Prostate gland (tissue), 2 donors: ENCODE results near the gene CCDC85A. TPM values are rescaled to one million over a fixed set of nuclear protein-coding genes. Genes with fewer than 3 reads are reported as not detected.

Experiments
- DNase-seq: peaks from one replicate; pipeline ENCODE4 v3.0.0-alpha.2; 2019; ENCODE audit warnings: low spot score
- H3K27ac ChIP-seq, 2 donors: fragments of 200-600 bp; sonication (generic); 2 replicates each; pipeline ENCODE4 v1.5.1; 2017 to 2019
- H3K27me3 ChIP-seq: fragments of 200-600 bp; sonication (generic); replicated peaks from 2 replicates; pipeline ENCODE4 v1.5.1; 2019; ENCODE audit not compliant: insufficient read depth
- H3K36me3 ChIP-seq, 2 donors: fragments of 200-600 bp; sonication (generic); 1 replicate in 1 of 2; 2 replicates in 1 of 2; pipeline versions ENCODE4 v1.5.1 to v1.8.1; 2017 to 2019
- H3K4me1 ChIP-seq: fragments of 200-600 bp; sonication (generic); replicated peaks from 2 replicates; pipeline ENCODE4 v1.5.1; 2019
- H3K4me3 ChIP-seq, 2 donors: fragments of 200-600 bp; sonication (generic); 2 replicates each; pipeline ENCODE4 v1.5.1; 2017 to 2019
- H3K9me3 ChIP-seq: fragments of 200-600 bp; sonication (generic); 2 replicates; pipeline ENCODE4 v1.5.1; 2017
- CTCF ChIP-seq, 4 experiments: fragments of 200-600 bp in 2 of 4; fragments of 450-650 bp in 2 of 4; sonication (generic) in 2 of 4; IDR thresholded peaks; 1 replicate in 3 of 4; 2 replicates in 1 of 4; pipeline ENCODE4 v1.5.1; 2016 to 2019; ENCODE audit warnings: antibody characterized with exemption in 4 of 4, mild to moderate bottlenecking in 2 of 4, moderate library complexity in 2 of 4
- POLR2A ChIP-seq: fragments of 450-650 bp; IDR thresholded peaks from one replicate; pipeline ENCODE4 v1.6.1; 2016; ENCODE audit warnings: antibody characterized with exemption, mild to moderate bottlenecking
- POLR2AphosphoS5 ChIP-seq: sonication (generic); formaldehyde crosslinking; IDR thresholded peaks from one replicate; pipeline ENCODE4 v1.6.1; 2017; ENCODE audit warnings: antibody characterized with exemption
- WGBS: methylation state at CpG from one replicate; pipeline ENCODE4 v1.1.5; 2018; 5-methylcytosine and 5-hydroxymethylcytosine counted together
- intact Hi-C: fragments of 100-400 bp; cut with DNase I; formaldehyde crosslinking; loops from one replicate; pipeline ENCODE4 v1.14.2; 2022
- total RNA-seq, 2 donors: library from RNA; depleted of rRNA; stranded (reverse); fragments of >200 nt; gene quantifications; one replicate each; pipeline ENCODE4 v1.1.0, GENCODE V29; 2016

The CCDC85A gene
- total RNA-seq, 2 donors from 2014 or later = 1.5 to 4.5 TPM

GRCh38 chr2:56364902-56365301 lies 181.1 kb downstream of the CCDC85A start:
- DNase-seq = no peak

GRCh38 chr2:56369316-56369715 lies 185.5 kb downstream of the CCDC85A start:
- Histone ChIP-seq H3K9me3 (no peaks in the 10 kb centered on the region), H3K27me3 (no peaks in the 10 kb centered on the region), H3K27ac (no peak overlapping the region), H3K4me3 (no peak overlapping the region), H3K4me1 (no peaks in the 10 kb centered on the region), H3K36me3 (no peaks in the 10 kb centered on the region)
- DNase-seq = no peak
- TF ChIP-seq POLR2AphosphoS5 (no peak), CTCF (IDR thresholded peaks at IDR 0.05) (no peak), POLR2A (no peak)
- intact Hi-C loops = no loop called here
- 94% methylated on average over 2 of the region's 2 CpGs for WGBS

More at GRCh38 chr2:56364902-56365301, 181.1 kb downstream of the CCDC85A start:
- no peak overlapping the region for H3K27ac ChIP-seq
- H3K27me3 ChIP-seq = no peaks in the 10 kb centered on the region
- H3K4me3 ChIP-seq = no peak overlapping the region
- intact Hi-C loops = no loop called here
- H3K36me3 ChIP-seq = no peaks in the 10 kb centered on the region
- no peaks in the 10 kb centered on the region for H3K9me3 ChIP-seq
- TF ChIP-seq POLR2A (no peak), POLR2AphosphoS5 (no peak), CTCF (IDR thresholded peaks at IDR 0.05) (no peak)
- no peaks in the 10 kb centered on the region for H3K4me1 ChIP-seq
- 85% methylated on average over 2 of the region's 2 CpGs for WGBS

GRCh38 chr2:56372071-56372656 lies 188.4 kb downstream of the CCDC85A start:
- Histone ChIP-seq H3K4me3 (no peak overlapping the region), H3K9me3 (no peaks in the 10 kb centered on the region), H3K27me3 (no peaks in the 10 kb centered on the region), H3K4me1 (no peaks in the 10 kb centered on the region), H3K36me3 (no peaks in the 10 kb centered on the region), H3K27ac (no peak overlapping the region)
- WGBS = 98% methylated on average over 6 of the region's 6 CpGs
- no peak for DNase-seq
- intact Hi-C loops = no loop called here
- TF ChIP-seq CTCF (IDR thresholded peaks at IDR 0.05) (no peak), POLR2A (no peak), POLR2AphosphoS5 (no peak)

GRCh38 chr2:56375251-56375650 lies 191.5 kb downstream of the CCDC85A start:
- DNase-seq = no peak
- Histone ChIP-seq H3K36me3 (no peaks in the 10 kb centered on the region), H3K9me3 (no peaks in the 10 kb centered on the region), H3K27ac (no peak overlapping the region), H3K4me3 (no peak overlapping the region), H3K27me3 (no peaks in the 10 kb centered on the region), H3K4me1 (no peaks in the 10 kb centered on the region)
- 77% methylated on average over 1 of the region's 1 CpG for WGBS
- intact Hi-C loops = no loop called here
- TF ChIP-seq POLR2AphosphoS5 (no peak), CTCF (IDR thresholded peaks at IDR 0.05) (no peak), POLR2A (no peak)
